ENCODE results near the gene IL10RB. TPM values are rescaled to one million over a fixed set of nuclear protein-coding genes. Genes with fewer than 3 reads are reported as not detected.

The IL10RB gene
- total RNA-seq (ENCODE audit: low replicate concordance): 28.2 and 66.2 TPM in 2 replicates

GRCh38 chr21:33266050-33266788, at the start of gene IL10RB:
Gene IL10RB, plus strand, starts transcription at chr21:33266367. Its CDS starts 99 bp downstream, at chr21:33266466.

GRCh38 chr21:33229784-33230544, 36.2 kb upstream of the IL10RB start, which contains the start of gene IFNAR2:
Gene IFNAR2, plus strand, starts transcription at chr21:33229938. Its CDS starts 11,985 bp downstream, at chr21:33241923.

DNA sequence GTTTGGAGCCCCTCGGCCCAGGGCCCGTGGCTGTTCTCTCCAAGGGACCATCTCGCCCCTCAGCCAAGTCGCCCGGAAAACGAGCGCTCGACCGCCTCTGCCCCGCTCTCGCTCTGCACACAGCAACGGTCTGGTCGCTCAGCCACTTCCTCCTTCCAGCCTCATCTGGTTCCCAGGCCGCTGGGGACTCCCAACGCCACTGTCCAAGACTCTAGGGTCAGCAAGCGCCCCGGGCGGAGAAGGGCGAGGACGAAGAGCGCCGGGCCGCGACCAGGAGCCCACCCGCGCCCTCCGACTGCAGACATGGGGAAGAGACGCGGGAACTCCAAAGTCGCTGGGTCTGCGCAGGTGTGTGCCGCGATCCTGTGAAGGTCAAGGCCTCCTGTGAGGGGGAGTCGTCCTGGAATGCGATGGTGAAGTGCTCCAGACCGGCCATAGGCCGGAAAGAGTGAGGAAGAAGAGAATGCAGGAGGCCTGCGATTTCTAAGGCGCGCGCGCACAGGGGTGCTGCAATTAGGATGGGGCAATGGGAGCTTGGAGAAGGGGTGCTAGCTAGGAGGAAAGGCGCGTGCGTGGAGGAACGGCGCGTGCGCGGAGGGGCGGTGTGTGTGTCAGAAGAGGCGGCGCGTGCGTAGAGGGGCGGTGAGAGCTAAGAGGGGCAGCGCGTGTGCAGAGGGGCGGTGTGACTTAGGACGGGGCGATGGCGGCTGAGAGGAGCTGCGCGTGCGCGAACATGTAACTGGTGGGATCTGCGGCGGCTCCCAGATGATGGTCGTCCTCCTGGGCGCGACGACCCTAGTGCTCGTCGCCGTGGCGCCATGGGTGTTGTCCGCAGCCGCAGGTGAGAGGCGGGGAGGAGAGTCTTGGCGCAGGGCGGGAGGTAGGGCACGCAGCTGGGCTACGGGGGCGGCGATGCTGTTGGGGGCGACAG, 58.4 kb downstream of the IL10RB start, which contains the start of gene IFNAR1:
IFNAR1 (plus strand) TSS at position 680 of the 931 bp plus-strand sequence; CDS start at position 766, 86 bp downstream.

Other genes starting within 250 kb of the IL10RB start
- gene OLIG2, start 240.4 kb upstream of the IL10RB start, total RNA-seq (ENCODE audit: low replicate concordance): not detected in 2 replicates
- not detected in 2 replicates for gene OLIG1, start 196.2 kb upstream of the IL10RB start, total RNA-seq (ENCODE audit: low replicate concordance)
- 3.6 and 9.2 TPM in 2 replicates for gene IFNAR2, start 36.4 kb upstream of the IL10RB start, total RNA-seq (ENCODE audit: low replicate concordance)
- gene IFNAR1, start 58.6 kb downstream of the IL10RB start, total RNA-seq (ENCODE audit: low replicate concordance): 9.9 and 16.0 TPM in 2 replicates
- gene IFNGR2, start 137.0 kb downstream of the IL10RB start, total RNA-seq (ENCODE audit: low replicate concordance): 55.5 and 79.7 TPM in 2 replicates
- 16.4 and 18.5 TPM in 2 replicates for gene TMEM50B, start 213.6 kb downstream of the IL10RB start, total RNA-seq (ENCODE audit: low replicate concordance)
- 0.12 and 1.4 TPM in 2 replicates for gene DNAJC28, start 225.3 kb downstream of the IL10RB start, total RNA-seq (ENCODE audit: low replicate concordance)

All from smooth muscle cell of the coronary artery (primary cell).